NCI-H146 treated with DMSO at 0.1 percent for 48 hours (cell line): ENCODE data around the gene ZNF133.

Source experiments
- DNase-seq: peaks from one replicate; lab custom pipeline; 2025; ENCODE audit not compliant: unreplicated experiment; lab: John Stamatoyannopoulos, UW

The ZNF133 gene

DNA sequence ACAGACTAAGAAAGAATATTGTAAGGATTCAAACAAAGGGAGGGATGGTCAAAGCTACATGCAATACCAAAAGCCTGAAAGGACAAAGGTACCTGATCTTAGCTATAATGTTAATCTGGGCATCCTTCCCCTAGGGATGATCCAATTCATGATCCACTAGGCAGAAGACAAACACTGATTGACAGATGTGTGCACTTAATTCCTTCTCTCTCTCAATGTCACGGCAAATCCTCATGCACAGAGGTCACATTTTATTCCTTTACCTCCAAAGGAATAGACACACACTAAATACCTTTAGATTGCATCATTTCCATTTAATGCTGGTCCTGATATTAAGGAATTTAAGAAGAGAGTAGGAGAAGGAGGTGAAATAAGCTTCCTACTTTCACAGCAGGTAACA lies 73.4 kb downstream of the ZNF133 start:
- DNase-seq, result no peak

DNA sequence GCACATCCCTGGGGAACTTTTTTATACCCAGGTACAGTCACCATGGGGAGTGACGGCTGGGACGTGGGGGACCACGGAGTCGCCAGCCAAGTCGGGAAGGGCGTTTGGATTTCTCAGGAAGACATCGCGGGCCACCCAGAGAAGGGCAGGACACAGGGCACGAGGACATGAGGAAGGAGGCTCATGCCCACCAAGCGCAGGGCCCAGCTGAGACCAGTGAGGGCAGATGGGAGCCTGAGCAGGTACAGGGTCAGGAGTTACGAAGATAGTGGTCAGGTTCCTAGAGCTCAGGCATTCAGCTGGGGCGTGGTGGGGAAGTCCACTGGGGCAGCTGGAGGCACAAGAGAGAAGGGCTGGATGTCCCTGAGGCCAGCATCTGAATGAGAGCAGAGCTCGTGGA lies 74.6 kb downstream of the ZNF133 start:
- no peak for DNase-seq

DNA sequence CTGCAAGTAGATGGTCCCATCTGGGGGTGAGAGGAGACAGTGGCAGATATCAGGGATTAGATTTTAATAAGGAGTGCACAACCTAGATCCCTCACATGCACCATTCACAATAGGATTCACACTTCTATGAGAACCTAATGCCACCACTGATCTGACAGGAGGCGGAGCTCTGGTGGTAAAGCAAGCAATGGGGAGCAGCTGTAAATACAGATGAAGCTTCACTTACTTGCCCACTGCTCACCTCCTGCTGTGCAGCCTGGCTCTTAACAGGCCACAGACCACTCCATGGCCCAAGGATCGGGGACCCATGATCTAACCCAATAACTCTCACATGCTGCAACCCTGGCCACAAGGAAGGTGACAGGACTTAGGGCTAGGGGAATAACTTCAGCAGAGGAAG lies 75.4 kb downstream of the ZNF133 start:
- no peak for DNase-seq

DNA sequence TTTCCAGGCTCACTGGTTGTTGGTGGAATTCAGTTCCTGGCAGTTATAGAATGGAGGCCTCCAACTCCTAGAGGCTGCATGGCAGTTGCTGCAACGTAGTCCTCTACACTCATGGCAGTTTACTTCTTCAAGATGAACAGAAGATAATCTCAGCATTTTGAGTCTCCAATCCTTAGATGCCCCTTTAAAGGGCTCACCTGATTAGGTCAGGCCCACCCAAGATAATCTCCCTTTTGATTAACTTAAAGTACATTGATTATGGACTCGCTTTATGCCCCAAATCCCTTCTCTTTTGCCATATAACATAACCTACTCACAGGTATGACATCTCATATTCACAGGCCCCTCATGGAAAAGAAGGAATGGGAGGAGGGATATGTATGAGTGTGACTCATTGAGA lies 76.4 kb downstream of the ZNF133 start:
- no peak for DNase-seq
